Brain microvascular endothelial cell (primary cell): ENCODE data around the gene PAF1.

Experiments
- DNase-seq: peaks from one replicate; pipeline ENCODE4 v3.0.0-alpha.2; 2020
- H3K27ac ChIP-seq: fragments of 250-450 bp; sonication (Bioruptor Pico); 2 replicates; pipeline ENCODE4 v1.5.1; 2020; ENCODE audit warnings: mild to moderate bottlenecking, moderate library complexity
- H3K27me3 ChIP-seq: fragments of 250-450 bp; sonication (Bioruptor Pico); replicated peaks from 2 replicates; pipeline ENCODE4 v1.5.1; 2020; ENCODE audit warnings: mild to moderate bottlenecking
- H3K36me3 ChIP-seq: fragments of 250-450 bp; sonication (Bioruptor Pico); replicated peaks from 2 replicates; pipeline ENCODE4 v1.5.1; 2020; ENCODE audit warnings: mild to moderate bottlenecking
- H3K4me3 ChIP-seq: 2 replicates; pipeline ENCODE4 v1.5.1; 2011; ENCODE audit warnings: low read depth, mild to moderate bottlenecking, control low read depth, low read length, moderate library complexity
- in situ Hi-C: cut with HindIII; loops from 2 replicates; pipeline ENCODE4 v1.10.0; 2017; ENCODE audit warnings: low sequenced_read_pairs, low pct_ligation_motif_present
- TF ChIP-seq, protein P1 (sequence below): IDR thresholded peaks from 2 replicates; pipeline ENCODE4 v1.5.1; 2011; ENCODE audit warnings: low read depth, mild to moderate bottlenecking, moderate library complexity, low read length, control low read depth, inconsistent platforms; ENCODE audit errors: missing control alignments

Gene PAF1

DNA sequence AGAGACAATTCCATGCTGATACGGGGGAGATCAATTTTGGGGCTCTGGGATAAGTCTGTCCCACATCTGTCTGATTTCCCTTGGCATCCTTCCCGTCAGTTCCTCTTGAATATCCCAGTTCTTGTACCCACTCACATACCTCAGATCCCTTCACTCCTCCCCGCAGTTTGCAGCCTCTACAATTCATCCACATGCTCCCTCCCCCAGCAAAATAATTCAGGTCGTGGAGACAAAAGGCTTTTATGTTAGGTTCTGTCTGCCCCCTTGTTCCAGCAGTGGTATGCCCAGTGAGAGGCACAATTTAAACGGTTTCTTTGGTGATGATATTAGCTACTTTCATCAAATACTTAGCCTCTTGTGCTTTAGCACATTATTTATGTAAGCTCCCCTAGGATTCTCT is 35.3 kb upstream of the PAF1 start:
- TF ChIP-seq, protein P1, sequence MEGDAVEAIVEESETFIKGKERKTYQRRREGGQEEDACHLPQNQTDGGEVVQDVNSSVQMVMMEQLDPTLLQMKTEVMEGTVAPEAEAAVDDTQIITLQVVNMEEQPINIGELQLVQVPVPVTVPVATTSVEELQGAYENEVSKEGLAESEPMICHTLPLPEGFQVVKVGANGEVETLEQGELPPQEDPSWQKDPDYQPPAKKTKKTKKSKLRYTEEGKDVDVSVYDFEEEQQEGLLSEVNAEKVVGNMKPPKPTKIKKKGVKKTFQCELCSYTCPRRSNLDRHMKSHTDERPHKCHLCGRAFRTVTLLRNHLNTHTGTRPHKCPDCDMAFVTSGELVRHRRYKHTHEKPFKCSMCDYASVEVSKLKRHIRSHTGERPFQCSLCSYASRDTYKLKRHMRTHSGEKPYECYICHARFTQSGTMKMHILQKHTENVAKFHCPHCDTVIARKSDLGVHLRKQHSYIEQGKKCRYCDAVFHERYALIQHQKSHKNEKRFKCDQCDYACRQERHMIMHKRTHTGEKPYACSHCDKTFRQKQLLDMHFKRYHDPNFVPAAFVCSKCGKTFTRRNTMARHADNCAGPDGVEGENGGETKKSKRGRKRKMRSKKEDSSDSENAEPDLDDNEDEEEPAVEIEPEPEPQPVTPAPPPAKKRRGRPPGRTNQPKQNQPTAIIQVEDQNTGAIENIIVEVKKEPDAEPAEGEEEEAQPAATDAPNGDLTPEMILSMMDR, result no peak
- H3K27ac ChIP-seq, result no peak overlapping the region
- H3K4me3 ChIP-seq, result no peak overlapping the region
- in situ Hi-C loops, result no loop called here
- H3K36me3 ChIP-seq, result peaks cover 42% of the 10 kb centered on the region
- H3K27me3 ChIP-seq, result no peaks in the 10 kb centered on the region
- no peak for DNase-seq

DNA sequence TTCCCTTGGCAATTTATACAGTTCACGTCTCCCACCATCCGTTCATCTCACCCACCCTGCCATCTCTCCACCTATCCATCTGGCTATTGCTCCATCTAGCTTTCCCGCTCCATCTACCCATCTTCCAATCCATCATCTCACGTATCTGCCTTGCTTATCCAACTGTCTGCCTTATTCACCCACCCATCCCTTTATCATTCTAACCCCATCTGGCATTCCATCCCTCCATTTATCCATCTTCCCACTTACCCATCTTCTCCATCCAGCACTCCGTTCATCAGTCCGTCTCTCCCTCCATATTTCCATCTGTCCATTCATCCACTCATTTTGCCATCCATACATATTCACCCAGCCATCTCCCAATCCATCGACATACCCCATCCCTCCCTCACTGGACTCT is 34.8 kb upstream of the PAF1 start:
- in situ Hi-C loops, result no loop called here
- DNase-seq, result no peak
- Histone ChIP-seq H3K36me3 (peaks cover 44% of the 10 kb centered on the region), H3K27me3 (no peaks in the 10 kb centered on the region), H3K4me3 (no peak overlapping the region), H3K27ac (no peak overlapping the region)
- TF ChIP-seq, protein P1, result no peak

GRCh38 chr19:39424934-39425333 is 34.0 kb upstream of the PAF1 start:
- no peak overlapping the region for H3K27ac ChIP-seq
- H3K27me3 ChIP-seq, result no peaks in the 10 kb centered on the region
- TF ChIP-seq, protein P1, result no peak
- no peak overlapping the region for H3K4me3 ChIP-seq
- peaks cover 53% of the 10 kb centered on the region for H3K36me3 ChIP-seq
- in situ Hi-C loops, result no loop called here
- DNase-seq, result no peak

DNA sequence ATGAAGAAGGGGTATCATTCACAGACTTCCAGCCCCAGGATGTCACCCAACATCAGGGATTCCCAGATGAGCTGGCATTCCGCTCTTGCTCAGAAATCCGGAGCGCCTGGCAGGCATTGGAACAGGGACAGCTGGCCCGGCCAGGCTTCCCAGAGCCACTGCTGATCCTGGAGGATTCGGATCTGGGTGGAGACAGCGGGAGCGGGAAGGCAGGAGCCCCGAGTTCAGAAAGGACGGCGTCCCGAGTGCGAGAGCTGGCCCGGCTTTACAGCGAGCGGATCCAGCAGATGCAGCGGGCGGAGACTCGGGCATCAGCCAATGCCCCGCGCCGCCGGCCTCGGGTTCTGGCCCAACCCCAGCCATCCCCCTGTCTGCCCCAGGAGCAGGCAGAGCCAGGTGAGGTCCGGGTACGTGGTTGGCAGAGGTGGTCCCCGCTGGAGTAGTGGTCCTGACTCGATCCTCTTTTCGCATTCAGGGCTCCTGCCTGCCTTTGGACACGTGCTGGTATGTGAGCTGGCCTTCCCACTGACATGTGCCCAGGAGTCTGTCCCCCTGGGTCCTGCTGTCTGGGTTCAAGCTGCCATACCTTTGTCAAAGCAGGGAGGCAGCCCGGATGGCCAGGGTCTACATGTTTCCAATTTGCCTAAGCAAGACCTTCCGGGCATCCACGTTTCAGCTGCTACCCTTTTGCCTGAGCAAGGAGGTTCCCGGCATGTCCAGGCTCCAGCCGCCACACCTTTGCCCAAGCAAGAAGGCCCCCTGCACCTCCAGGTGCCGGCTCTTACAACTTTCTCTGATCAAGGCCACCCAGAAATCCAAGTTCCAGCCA is 32.6 kb upstream of the PAF1 start:
- Histone ChIP-seq H3K27me3 (no peaks in the 10 kb centered on the region), H3K4me3 (no peak overlapping the region), H3K27ac (no peak overlapping the region), H3K36me3 (peaks cover 67% of the 10 kb centered on the region)
- TF ChIP-seq, protein P1, result no peak
- in situ Hi-C loops, result no loop called here
- no peak for DNase-seq

DNA sequence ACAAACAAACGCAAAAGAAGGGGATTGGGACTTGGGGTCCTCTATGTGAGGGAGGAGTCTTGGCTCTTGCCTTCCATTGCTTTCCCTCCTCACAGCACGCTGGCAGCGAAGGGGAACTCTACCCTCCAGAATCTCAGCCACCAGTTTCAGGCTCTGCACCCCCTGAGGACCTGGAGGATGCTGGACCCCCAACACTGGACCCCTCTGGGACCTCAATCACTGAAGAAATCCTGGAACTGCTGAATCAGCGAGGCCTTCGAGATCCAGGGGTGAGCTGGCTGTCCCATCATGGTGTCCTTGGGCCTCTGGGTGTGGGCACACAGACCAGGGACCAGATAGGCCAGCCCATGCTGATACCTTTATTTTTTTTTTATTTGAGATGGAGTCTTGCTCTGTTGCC is 31.1 kb upstream of the PAF1 start:
- Histone ChIP-seq H3K4me3 (no peak overlapping the region), H3K27ac (no peak overlapping the region), H3K27me3 (no peaks in the 10 kb centered on the region), H3K36me3 (peaks cover 80% of the 10 kb centered on the region)
- TF ChIP-seq, protein P1, result no peak
- no peak for DNase-seq
- in situ Hi-C loops, result no loop called here

GRCh38 chr19:39420769-39421168 is 29.9 kb upstream of the PAF1 start:
- TF ChIP-seq, protein P1, result no peak
- in situ Hi-C loops, result no loop called here
- Histone ChIP-seq H3K27me3 (no peaks in the 10 kb centered on the region), H3K4me3 (no peak overlapping the region), H3K27ac (no peak overlapping the region), H3K36me3 (peaks cover 87% of the 10 kb centered on the region)
- DNase-seq, result no peak
